ENCODE measurements around the gene BCAS3. TPM values are rescaled to one million over a fixed set of nuclear protein-coding genes. Genes with fewer than 3 reads are reported as not detected.

Gene BCAS3
- total and polyA plus RNA-seq, 2 experiments from 2014 or later: 18.0 to 20.2 TPM

- Histone ChIP-seq H3K4me1 (ENCODE audit: insufficient read depth) (no peaks in the 10 kb centered on the region), H3K27me3 (replicated peaks; ENCODE audit: insufficient read depth) (no peaks in the 10 kb centered on the region), H3F3A (ENCODE audit: insufficient read depth) (0 out of 2 replicates have a peak, but pooled peaks cover 5% of the 10 kb centered on the region), H2AFZ (no peak overlapping the region), H3K9me3 (ENCODE audit: low read depth) (no peaks in the 10 kb centered on the region), H3K9me2 (ENCODE audit: insufficient read depth) (no peaks in the 10 kb centered on the region), H3K79me2 (ENCODE audit: insufficient read depth) (no peaks in the 10 kb centered on the region), H3K4me3 (no peak overlapping the region), H4K20me1 (ENCODE audit: insufficient read depth) (no peaks in the 10 kb centered on the region), H3K9ac (no peak overlapping the region), H3K27ac (no peak overlapping the region), H3K36me3 (ENCODE audit: low read depth) (no peaks in the 10 kb centered on the region), H3K4me2 (ENCODE audit: unreplicated experiment) (no peak overlapping the region)
- in situ Hi-C loops (cut with MboI): no loop called here
- 74 to 80% methylated on average over 3 of the region's 3 CpGs for WGBS, 2 experiments (ENCODE audit: low coverage in 1 of 2, low lambda C conversion rate in 2 of 2, missing lambda C conversion rate in 2 of 2)
- DNase-seq: peak; percentile 21
- TF ChIP-seq EZH2 (IDR thresholded peaks at IDR 0.05; ENCODE audit: insufficient read depth, poor library complexity, severe bottlenecking): no peak
- no peak for TF ChIP-seq EZH2phosphoT487 (IDR thresholded peaks at IDR 0.05; ENCODE audit: insufficient read depth, low read depth)
These were observed 671.7 kb downstream of the BCAS3 start for GRCh38 chr17:61349350-61349749.

GRCh38 chr17:61351745-61352407 lies 674.2 kb downstream of the BCAS3 start:
- in situ Hi-C loops (cut with MboI): no loop called here
- Histone ChIP-seq H3K4me2 (ENCODE audit: unreplicated experiment) (no peak overlapping the region), H3K27ac (no peak overlapping the region)

GRCh38 chr17:61352408-61352770 lies 674.7 kb downstream of the BCAS3 start:
- no peak for DNase-seq
- in situ Hi-C loops (cut with MboI): no loop called here

More at GRCh38 chr17:61351745-61352407, 674.2 kb downstream of the BCAS3 start:
- H3K36me3 ChIP-seq (ENCODE audit: low read depth): no peaks in the 10 kb centered on the region
- no peak overlapping the region for H3K4me3 ChIP-seq
- H4K20me1 ChIP-seq (ENCODE audit: insufficient read depth): no peaks in the 10 kb centered on the region
- TF ChIP-seq EZH2phosphoT487 (IDR thresholded peaks at IDR 0.05; ENCODE audit: insufficient read depth, low read depth) (no peak), EZH2 (IDR thresholded peaks at IDR 0.05; ENCODE audit: insufficient read depth, poor library complexity, severe bottlenecking) (no peak)
- H3F3A ChIP-seq (ENCODE audit: insufficient read depth): 0 out of 2 replicates have a peak, but pooled peaks cover 5% of the 10 kb centered on the region
- H3K4me1 ChIP-seq (ENCODE audit: insufficient read depth): 0 out of 2 replicates have a peak, but pooled peaks cover 4% of the 10 kb centered on the region
- H3K9me2 ChIP-seq (ENCODE audit: insufficient read depth): no peaks in the 10 kb centered on the region
- no peaks in the 10 kb centered on the region for H3K9me3 ChIP-seq (ENCODE audit: low read depth)
- H2AFZ ChIP-seq: no peak overlapping the region
- WGBS, 2 experiments (ENCODE audit: low coverage in 1 of 2, low lambda C conversion rate in 2 of 2, missing lambda C conversion rate in 2 of 2): 83 to 86% methylated on average over 5 of the region's 5 CpGs
- no peaks in the 10 kb centered on the region for H3K27me3 ChIP-seq (replicated peaks; ENCODE audit: insufficient read depth)
- DNase-seq: no peak
- no peaks in the 10 kb centered on the region for H3K79me2 ChIP-seq (ENCODE audit: insufficient read depth)
- no peak overlapping the region for H3K9ac ChIP-seq

GRCh38 chr17:61352781-61353491 lies 675.3 kb downstream of the BCAS3 start:
- Histone ChIP-seq H3K27me3 (replicated peaks; ENCODE audit: insufficient read depth) (no peaks in the 10 kb centered on the region), H3K36me3 (ENCODE audit: low read depth) (no peaks in the 10 kb centered on the region), H3K9me2 (ENCODE audit: insufficient read depth) (no peaks in the 10 kb centered on the region), H3K9me3 (ENCODE audit: low read depth) (no peaks in the 10 kb centered on the region), H3K4me3 (no peak overlapping the region), H3K4me2 (ENCODE audit: unreplicated experiment) (no peak overlapping the region), H3K9ac (no peak overlapping the region), H3K79me2 (ENCODE audit: insufficient read depth) (no peaks in the 10 kb centered on the region), H4K20me1 (ENCODE audit: insufficient read depth) (no peaks in the 10 kb centered on the region), H3K4me1 (ENCODE audit: insufficient read depth) (0 out of 2 replicates have a peak, but pooled peaks cover 5% of the 10 kb centered on the region), H3F3A (ENCODE audit: insufficient read depth) (0 out of 2 replicates have a peak, but pooled peaks cover 5% of the 10 kb centered on the region), H2AFZ (no peak overlapping the region), H3K27ac (no peak overlapping the region)
- DNase-seq: no peak
- in situ Hi-C loops (cut with MboI): no loop called here
- 92 to 93% methylated on average over 12 of the region's 12 CpGs for WGBS, 2 experiments (ENCODE audit: low coverage in 1 of 2, low lambda C conversion rate in 2 of 2, missing lambda C conversion rate in 2 of 2)
- TF ChIP-seq EZH2 (IDR thresholded peaks at IDR 0.05; ENCODE audit: insufficient read depth, poor library complexity, severe bottlenecking) (no peak), EZH2phosphoT487 (IDR thresholded peaks at IDR 0.05; ENCODE audit: insufficient read depth, low read depth) (no peak)

More at GRCh38 chr17:61352408-61352770, 674.7 kb downstream of the BCAS3 start:
- no peaks in the 10 kb centered on the region for H3K9me2 ChIP-seq (ENCODE audit: insufficient read depth)
- H3K27me3 ChIP-seq (replicated peaks; ENCODE audit: insufficient read depth): no peaks in the 10 kb centered on the region
- H4K20me1 ChIP-seq (ENCODE audit: insufficient read depth): no peaks in the 10 kb centered on the region
- no peaks in the 10 kb centered on the region for H3K9me3 ChIP-seq (ENCODE audit: low read depth)
- H2AFZ ChIP-seq: no peak overlapping the region
- H3K79me2 ChIP-seq (ENCODE audit: insufficient read depth): no peaks in the 10 kb centered on the region
- H3K4me1 ChIP-seq (ENCODE audit: insufficient read depth): 0 out of 2 replicates have a peak, but pooled peaks cover 5% of the 10 kb centered on the region
- no peak overlapping the region for H3K27ac ChIP-seq
- H3K9ac ChIP-seq: no peak overlapping the region
- no peaks in the 10 kb centered on the region for H3K36me3 ChIP-seq (ENCODE audit: low read depth)
- 84 to 89% methylated on average over 7 of the region's 7 CpGs for WGBS, 2 experiments (ENCODE audit: low coverage in 1 of 2, low lambda C conversion rate in 2 of 2, missing lambda C conversion rate in 2 of 2)
- no peak overlapping the region for H3K4me2 ChIP-seq (ENCODE audit: unreplicated experiment)
- H3K4me3 ChIP-seq: no peak overlapping the region
- H3F3A ChIP-seq (ENCODE audit: insufficient read depth): 0 out of 2 replicates have a peak, but pooled peaks cover 5% of the 10 kb centered on the region
- TF ChIP-seq EZH2phosphoT487 (IDR thresholded peaks at IDR 0.05; ENCODE audit: insufficient read depth, low read depth) (no peak), EZH2 (IDR thresholded peaks at IDR 0.05; ENCODE audit: insufficient read depth, poor library complexity, severe bottlenecking) (no peak)
